PC-9 (cell line): Measurements from ENCODE around the gene TTLL3. TPM values are rescaled to one million over a fixed set of nuclear protein-coding genes. Genes with fewer than 3 reads are reported as not detected.

ENCODE experiments used
- BruUV-seq: library from RNA; stranded (reverse); fragments of 400-500 nt; replicated peaks from 2 replicates; lab custom pipeline; 2021; lab: Mats Ljungman, UMichigan
- CTCF ChIA-PET: fragments of 300-600 bp; sonication (Branson Sonifier 250); formaldehyde crosslinking; loops from one replicate; lab custom pipeline; 2022; ENCODE audit warnings: antibody characterized with exemption; lab: Charles Lee
- POLR2A ChIA-PET: fragments of 300-600 bp; sonication (Branson Sonifier 250); formaldehyde crosslinking; loops from one replicate; lab custom pipeline; 2022; ENCODE audit warnings: antibody characterized with exemption; ENCODE audit not compliant: unreplicated experiment; lab: Charles Lee
- DNase-seq, 2 experiments: peaks; one replicate each; pipeline versions ENCODE4 v3.0.0 to v3.0.0-alpha.2; 2015 to 2022; ENCODE audit warnings: mixed read lengths in 1 of 2
- H2AFZ ChIP-seq: fragments of 200-600 bp; sonication (generic); 2 replicates; pipeline ENCODE4 v1.8.1; 2017; ENCODE audit warnings: antibody characterized with exemption
- H3F3A ChIP-seq: fragments of 200-600 bp; sonication (generic); 2 replicates; pipeline ENCODE4 v1.8.1; 2017; ENCODE audit warnings: antibody characterized with exemption, mild to moderate bottlenecking, low read depth; ENCODE audit not compliant: insufficient read depth
- H3K27ac ChIP-seq: fragments of 200-600 bp; sonication (generic); 2 replicates; pipeline ENCODE4 v1.6.1; 2016; ENCODE audit warnings: mixed run types
- H3K27me3 ChIP-seq: fragments of 200-600 bp; sonication (generic); 2 replicates; pipeline ENCODE4 v1.6.1; 2016; ENCODE audit warnings: low read depth, mixed run types; ENCODE audit not compliant: insufficient read depth
- H3K36me3 ChIP-seq: fragments of 200-600 bp; sonication (generic); 2 replicates; pipeline ENCODE4 v1.6.1; 2016; ENCODE audit warnings: low read depth, mixed run types
- H3K4me1 ChIP-seq: fragments of 200-600 bp; sonication (generic); replicated peaks from 2 replicates; pipeline ENCODE4 v1.6.1; 2016; ENCODE audit warnings: mixed run types; ENCODE audit not compliant: insufficient read depth
- H3K4me2 ChIP-seq: fragments of 200-600 bp; sonication (generic); 2 replicates; pipeline ENCODE4 v1.6.1; 2017; ENCODE audit warnings: mixed run types
- H3K4me3 ChIP-seq: fragments of 200-600 bp; sonication (generic); 2 replicates; pipeline ENCODE4 v1.6.1; 2016; ENCODE audit warnings: mixed run types
- H3K79me2 ChIP-seq: fragments of 200-600 bp; sonication (generic); 2 replicates; pipeline ENCODE4 v1.6.1; 2017; ENCODE audit warnings: low read depth, mixed run types
- H3K9me2 ChIP-seq: fragments of 200-600 bp; sonication (generic); 2 replicates; pipeline ENCODE4 v1.8.1; 2017; ENCODE audit warnings: mild to moderate bottlenecking; ENCODE audit not compliant: insufficient read depth
- H3K9me3 ChIP-seq: fragments of 200-600 bp; sonication (generic); 2 replicates; pipeline ENCODE4 v1.8.1; 2016; ENCODE audit warnings: low read depth; ENCODE audit not compliant: insufficient read depth
- H4K20me1 ChIP-seq: fragments of 200-600 bp; sonication (generic); 2 replicates; pipeline ENCODE4 v1.8.1; 2017; ENCODE audit not compliant: insufficient read depth
- EZH2 ChIP-seq: fragments of 200-600 bp; sonication (generic); IDR thresholded peaks from 2 replicates; pipeline ENCODE4 v1.8.0; 2017; ENCODE audit warnings: antibody characterized with exemption, low read depth
- intact Hi-C: fragments of 100-400 bp; cut with micrococcal nuclease; formaldehyde crosslinking; loops from one replicate; pipeline ENCODE4 v1.10.0; 2022; ENCODE audit not compliant: unreplicated experiment
- total RNA-seq: library from RNA; stranded (reverse); gene quantifications from 2 replicates; pipeline ENCODE4 v1.2.3, GENCODE V29; 2021
- TF ChIP-seq, protein P1 (sequence below): fragments of 200-600 bp; sonication (generic); conservative IDR thresholded peaks from 2 replicates; pipeline ENCODE4 v1.6.1; 2017; ENCODE audit warnings: mixed run types, antibody characterized with exemption, mild to moderate bottlenecking, moderate library complexity

Gene TTLL3
- total RNA-seq, 1 experiment from 2014 or later: 21.7 TPM

DNA sequence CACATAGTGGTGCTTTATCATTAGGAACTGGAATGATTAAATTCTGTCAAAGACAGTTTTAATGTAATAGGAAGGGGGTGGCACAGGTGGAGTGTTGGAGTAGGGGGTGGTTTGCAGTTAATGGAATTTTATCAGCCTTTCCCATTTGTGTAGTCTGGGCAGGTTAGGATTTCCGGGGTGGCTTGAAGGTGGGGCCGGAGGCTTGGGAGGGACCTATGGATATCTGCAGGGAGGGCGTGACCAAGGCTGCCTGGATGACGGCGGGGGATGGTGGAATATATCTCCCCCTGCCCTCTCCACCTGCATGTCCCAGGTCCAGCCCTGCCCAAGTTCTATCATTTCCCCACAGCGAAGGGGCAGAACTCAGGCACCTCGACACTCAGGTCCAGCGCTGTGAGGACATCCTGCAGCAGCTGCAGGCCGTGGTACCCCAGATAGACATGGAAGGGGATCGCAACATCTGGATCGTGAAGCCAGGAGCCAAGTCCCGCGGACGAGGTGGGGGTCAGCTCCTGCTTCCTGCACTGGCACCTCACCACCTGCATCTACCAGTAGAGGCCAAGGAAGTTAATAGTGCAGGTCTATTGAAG lies 15.5 kb downstream of the TTLL3 start:
- Histone ChIP-seq H4K20me1 (no peaks in the 10 kb centered on the region), H3F3A (peaks cover 4% of the 10 kb centered on the region; the same call in 1 of the 2 replicates), H2AFZ (no peak overlapping the region), H3K9me3 (no peaks in the 10 kb centered on the region), H3K4me3 (no peak overlapping the region), H3K79me2 (no peaks in the 10 kb centered on the region), H3K36me3 (no peaks in the 10 kb centered on the region), H3K27me3 (no peaks in the 10 kb centered on the region), H3K9me2 (no peaks in the 10 kb centered on the region), H3K4me2 (no peak overlapping the region), H3K27ac (no peak overlapping the region), H3K4me1 (no peaks in the 10 kb centered on the region)
- ChIA-PET CTCF (no interaction called here), POLR2A (interaction anchor here (0.9 kb wide), 1 partner anchor 456 kb away, joined by 14 read pairs; no protein-coding TSS in a partner anchor)
- intact Hi-C loops: loop anchor here (5.0 kb wide), 1 partner anchor 122 kb away; no protein-coding TSS in a partner anchor
- TF ChIP-seq EZH2: no peak
- TF ChIP-seq, protein P1, sequence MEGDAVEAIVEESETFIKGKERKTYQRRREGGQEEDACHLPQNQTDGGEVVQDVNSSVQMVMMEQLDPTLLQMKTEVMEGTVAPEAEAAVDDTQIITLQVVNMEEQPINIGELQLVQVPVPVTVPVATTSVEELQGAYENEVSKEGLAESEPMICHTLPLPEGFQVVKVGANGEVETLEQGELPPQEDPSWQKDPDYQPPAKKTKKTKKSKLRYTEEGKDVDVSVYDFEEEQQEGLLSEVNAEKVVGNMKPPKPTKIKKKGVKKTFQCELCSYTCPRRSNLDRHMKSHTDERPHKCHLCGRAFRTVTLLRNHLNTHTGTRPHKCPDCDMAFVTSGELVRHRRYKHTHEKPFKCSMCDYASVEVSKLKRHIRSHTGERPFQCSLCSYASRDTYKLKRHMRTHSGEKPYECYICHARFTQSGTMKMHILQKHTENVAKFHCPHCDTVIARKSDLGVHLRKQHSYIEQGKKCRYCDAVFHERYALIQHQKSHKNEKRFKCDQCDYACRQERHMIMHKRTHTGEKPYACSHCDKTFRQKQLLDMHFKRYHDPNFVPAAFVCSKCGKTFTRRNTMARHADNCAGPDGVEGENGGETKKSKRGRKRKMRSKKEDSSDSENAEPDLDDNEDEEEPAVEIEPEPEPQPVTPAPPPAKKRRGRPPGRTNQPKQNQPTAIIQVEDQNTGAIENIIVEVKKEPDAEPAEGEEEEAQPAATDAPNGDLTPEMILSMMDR: no peak
- no peak for DNase-seq
- BruUV-seq: no TSS peak

GRCh38 chr3:9826815-9827573 lies 16.9 kb downstream of the TTLL3 start:
- no peak for DNase-seq
- Histone ChIP-seq H3K4me2 (no peak overlapping the region), H2AFZ (no peak overlapping the region)

More at GRCh38 chr3:9826815-9827573, 16.9 kb downstream of the TTLL3 start:
- BruUV-seq: no TSS peak
- no peaks in the 10 kb centered on the region for H3K27me3 ChIP-seq
- H3K27ac ChIP-seq: no peak overlapping the region
- no peaks in the 10 kb centered on the region for H4K20me1 ChIP-seq
- H3F3A ChIP-seq: peaks cover 5% of the 10 kb centered on the region; the same call in 1 of the 2 replicates
- H3K9me3 ChIP-seq: no peaks in the 10 kb centered on the region
- CTCF ChIA-PET: interaction anchor here (1.2 kb wide), 1 partner anchor 119 kb away, joined by 3 read pairs; no protein-coding TSS in a partner anchor
- TF ChIP-seq, protein P1: peak; percentile 56
- TF ChIP-seq EZH2: no peak
- no peaks in the 10 kb centered on the region for H3K79me2 ChIP-seq
- no peaks in the 10 kb centered on the region for H3K4me1 ChIP-seq
- intact Hi-C loops: loop anchor here (5.0 kb wide), 1 partner anchor 120 kb away; no protein-coding TSS in a partner anchor
- H3K36me3 ChIP-seq: no peaks in the 10 kb centered on the region
- H3K9me2 ChIP-seq: no peaks in the 10 kb centered on the region
- H3K4me3 ChIP-seq: no peak overlapping the region
- POLR2A ChIA-PET: no interaction called here
